Globus pallidus (tissue), 1 donor: ENCODE results near the gene CFAP45.

ENCODE experiments used
- DNase-seq: peaks from one replicate; pipeline ENCODE4 v3.0.0-alpha.2; 2015; ENCODE audit warnings: low spot score

The CFAP45 gene

DNA sequence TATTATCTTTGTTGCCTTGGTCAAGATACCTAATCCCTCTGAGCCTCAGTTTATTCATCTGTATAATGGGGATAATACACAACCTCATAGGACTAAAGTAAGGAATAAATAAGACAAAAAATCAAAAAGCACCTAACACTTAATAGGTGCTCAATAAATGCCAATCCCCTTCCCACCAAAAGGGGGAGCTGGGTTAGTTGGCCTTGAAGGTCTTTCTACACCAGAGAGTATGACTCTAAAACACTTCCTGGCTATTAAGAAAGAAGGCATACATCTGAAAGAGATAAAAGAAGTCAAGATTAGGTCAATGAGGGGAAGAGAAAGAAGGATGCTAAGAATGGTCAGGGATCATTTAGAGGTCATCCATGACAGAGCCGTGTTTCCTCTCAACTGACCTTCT is 48.6 kb downstream of the CFAP45 start:
- DNase-seq: no peak

DNA sequence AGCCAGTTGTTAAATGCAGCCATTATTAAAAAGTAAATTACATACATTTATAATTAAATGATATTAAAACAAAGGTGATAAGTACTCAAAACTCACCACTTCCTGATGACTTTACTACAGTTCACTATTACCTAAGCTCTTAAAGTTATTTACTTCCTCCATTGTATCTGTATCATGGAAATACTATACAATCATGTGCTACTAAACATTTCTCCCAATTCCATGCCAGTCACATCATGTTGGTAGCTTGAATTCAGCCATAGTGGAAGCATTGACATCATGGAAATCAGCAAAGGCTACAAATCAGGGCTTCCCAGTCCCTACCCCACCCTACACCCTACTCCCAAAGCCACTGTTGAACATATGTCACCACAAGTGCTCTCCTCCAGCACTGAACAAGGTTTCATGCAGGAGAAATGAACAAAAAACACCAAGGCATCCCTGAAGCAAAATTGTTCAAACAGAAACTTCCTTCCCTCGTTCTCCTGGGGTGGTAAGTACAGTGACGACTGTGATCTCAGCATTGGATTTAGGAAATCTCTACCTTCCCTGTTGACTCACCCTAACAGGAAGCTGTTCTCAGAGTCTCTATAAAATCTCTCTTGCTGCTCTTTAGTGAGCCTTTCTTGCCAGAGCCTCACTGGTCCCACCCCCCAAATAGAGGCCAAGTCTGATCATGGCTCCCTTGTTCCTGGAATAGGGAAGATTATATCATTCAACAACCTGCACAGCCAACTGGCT is 50.2 kb downstream of the CFAP45 start:
- DNase-seq: no peak

DNA sequence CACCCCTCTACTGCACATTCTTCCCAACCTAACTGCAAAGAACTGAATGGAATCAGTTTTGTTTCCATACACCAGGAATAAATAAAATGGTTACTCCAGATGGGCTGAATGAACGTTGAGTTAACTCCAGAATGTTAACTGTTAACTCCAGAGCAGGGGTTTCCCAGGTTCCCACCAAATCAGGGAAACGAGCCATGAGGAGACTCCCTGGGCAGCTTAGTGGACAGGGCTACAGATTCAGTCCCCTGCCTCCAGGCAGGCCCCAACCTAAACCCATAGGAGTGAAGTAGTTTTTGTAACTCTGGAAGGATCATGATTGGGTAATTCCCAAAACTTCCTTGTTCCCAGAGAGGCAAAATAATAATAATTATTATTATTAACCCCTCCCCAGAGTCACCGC is 51.6 kb downstream of the CFAP45 start:
- no peak for DNase-seq

DNA sequence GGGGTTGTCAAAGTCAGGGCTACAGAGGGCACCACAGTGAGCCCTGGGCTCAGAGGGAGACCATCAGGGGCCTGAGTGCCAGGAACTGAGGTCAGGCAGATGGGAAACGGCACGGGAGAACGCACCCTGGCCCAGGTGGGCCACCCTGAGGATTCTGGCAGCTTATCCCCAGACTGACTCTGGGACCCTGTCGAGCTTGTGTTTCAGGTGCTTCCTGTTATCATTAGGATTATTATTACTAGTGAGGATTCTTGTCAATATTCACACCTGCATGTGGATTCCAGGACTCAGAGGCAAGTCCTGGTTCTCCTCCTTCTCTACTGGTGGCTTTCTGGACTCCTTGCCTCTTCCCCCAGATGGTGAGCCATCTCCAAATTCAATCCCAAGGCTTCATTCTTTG is 52.7 kb downstream of the CFAP45 start:
- DNase-seq: no peak

DNA sequence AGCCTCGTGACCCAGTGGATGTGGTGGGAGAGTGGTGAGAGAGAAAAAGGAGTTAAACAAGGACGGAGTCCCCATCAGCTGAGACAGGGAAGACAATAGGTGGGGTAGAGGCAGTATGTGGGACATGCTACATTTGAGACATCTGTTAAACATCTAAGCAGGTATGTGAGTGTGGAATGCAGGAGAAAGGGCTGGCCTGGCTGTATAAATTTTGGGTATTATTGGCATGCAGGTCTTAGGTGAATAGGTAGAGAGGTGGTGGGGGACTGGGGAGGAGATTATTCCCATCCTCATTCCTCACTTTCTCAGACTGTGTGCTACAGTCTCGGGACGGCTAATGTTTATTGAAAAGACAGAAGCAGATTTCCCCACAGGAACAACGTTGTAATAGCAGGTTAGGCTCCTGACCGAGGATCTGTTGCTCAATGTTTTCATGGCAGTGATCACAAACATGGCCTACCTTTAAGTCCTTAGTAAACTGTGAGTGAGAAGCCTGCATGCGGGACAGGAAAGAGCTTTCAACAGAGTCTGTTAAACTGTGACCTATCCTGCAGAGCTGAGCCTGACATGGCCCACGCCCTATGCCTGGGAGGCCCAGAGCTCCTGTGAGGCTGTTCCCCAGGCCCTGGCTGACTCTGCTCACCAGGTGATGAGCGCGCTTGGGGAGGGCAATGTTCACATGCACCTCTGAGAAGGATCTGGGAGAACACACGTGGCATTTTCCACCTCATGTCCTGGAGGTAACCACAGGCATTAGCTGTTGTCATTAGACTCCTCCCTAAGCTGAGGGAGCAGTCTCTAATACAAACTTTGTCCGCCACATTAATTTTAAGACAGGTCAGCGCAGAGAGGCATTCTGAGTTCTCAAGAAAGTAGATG is 54.0 kb downstream of the CFAP45 start:
- DNase-seq: no peak

- DNase-seq: no peak
Measured at GRCh38 chr1:159843459-159843858, 56.5 kb downstream of the CFAP45 start.

DNA sequence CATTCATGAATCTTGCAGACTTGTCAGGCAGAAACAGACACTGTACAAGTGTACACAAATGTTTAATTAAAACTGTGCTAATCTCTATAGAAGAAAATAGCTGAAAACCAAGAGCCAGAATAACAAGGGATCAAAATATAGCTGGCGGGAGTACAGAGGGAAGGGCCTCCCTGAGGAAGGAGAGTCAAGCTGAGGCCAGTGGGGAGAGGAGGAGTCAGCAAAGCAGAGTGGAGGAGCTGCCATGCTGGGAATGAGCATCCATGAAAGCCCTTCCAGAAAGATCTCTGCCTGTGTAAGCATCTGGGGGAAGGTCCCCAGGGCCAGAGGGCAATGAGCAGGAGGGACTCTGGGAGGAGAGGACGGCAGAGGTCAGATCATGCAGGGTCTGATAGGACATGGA is 58.2 kb downstream of the CFAP45 start:
- DNase-seq: no peak

DNA sequence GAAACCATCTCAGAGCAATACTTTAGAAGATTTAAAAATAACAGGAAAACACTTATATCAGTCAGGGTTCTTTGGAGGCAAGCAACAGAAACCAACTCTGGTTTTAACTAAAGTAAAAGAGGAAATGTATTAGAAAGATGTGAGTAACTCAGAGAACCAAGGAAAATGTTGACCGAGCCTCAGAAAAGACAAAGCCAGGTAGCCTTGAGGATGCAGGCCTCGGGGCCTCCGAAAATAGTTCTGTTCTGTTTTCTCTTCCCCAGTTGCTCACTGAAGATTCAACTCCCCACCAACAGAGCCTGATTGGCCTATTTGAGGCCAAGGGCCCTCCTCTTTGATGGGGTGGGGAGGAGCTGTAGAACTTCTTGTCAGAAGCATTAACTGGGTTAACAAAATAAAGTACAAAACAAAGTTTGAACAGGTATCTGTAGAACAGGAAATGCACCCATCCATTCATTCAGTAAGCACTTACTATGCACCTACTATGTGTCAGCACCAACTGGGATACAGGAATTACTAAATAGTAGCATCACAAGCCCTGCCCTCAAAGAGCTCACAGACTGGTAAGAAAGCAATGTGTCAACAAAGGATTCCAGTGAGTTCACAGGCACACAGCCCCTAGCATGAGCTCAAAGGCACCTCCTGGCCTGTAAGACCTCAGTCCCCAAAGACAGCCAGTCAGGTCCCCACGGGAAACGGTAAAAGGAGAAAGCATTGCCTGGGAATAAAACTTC is 60.7 kb downstream of the CFAP45 start:
- no peak for DNase-seq

DNA sequence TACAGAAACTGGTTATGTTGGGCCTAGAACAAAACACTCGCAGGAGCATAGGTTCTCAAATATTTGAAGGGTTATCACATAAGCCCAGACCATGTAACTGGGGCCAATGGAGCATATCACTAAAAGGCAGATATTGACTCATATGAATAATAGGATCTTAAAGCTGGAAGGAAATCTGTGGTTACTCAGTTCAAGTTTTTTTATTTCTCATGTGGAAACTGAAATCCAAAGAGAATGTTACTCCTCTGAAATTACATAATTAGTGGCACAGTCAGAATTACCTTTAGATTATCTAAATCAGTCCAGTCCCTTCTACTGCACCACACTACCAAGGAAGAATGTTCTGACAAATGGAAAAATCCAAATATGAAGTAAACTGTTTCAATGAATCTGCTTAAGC is 61.2 kb downstream of the CFAP45 start:
- no peak for DNase-seq

DNA sequence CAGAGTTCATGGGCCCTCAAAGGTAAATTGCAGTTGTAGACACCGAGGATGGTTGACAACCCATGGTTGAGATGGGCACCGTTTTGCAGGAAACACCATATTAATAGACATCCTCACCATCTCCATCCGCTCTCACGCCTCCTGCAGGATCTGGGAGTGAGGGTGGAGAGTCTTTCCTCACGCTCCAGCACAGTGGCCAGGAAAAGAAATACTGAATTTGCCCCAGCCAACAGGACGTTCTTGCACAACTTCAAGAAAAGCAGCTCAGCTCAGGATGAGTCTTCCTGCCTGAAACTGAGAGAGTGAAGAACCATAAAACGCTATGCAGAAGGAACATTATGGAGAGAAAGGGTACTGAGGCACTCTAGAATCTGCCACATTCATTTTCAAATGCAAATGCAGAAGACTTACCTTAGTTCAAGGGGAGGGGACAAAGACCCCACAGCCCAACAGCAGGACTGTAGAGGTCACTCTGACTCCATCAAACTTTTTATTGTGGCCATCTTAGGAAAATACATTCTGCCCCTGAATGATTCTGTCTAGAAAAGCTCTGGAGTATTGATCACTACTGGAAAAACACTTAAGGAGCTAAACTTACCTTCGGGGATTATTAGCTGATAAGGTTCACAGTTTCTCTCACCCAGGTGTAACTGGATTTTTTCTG is 64.0 kb downstream of the CFAP45 start:
- no peak for DNase-seq

GRCh38 chr1:159835356-159835755 is 64.6 kb downstream of the CFAP45 start:
- DNase-seq: no peak

- no peak for DNase-seq
Measured at GRCh38 chr1:159832309-159832708, 67.7 kb downstream of the CFAP45 start.

GRCh38 chr1:159831412-159832141 is 68.4 kb downstream of the CFAP45 start:
- DNase-seq: no peak

DNA sequence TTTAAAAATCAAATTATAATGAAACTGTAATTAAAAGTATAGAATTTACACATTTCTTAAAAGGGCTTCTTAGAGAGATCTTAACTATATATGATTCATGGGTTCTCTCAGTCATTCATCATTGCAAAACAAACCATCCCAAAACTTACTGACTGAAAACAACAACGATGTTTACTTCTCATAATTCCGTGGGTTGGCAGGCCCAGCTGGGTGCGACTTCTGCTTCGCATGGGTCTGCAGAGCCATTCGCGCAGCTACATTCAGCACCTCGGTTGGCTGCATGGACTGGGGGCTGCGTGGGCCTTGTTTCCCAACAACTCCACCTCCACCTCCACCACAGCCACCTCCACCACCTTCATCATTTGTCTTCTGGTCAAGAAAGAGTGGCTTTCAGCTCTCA is 69.2 kb downstream of the CFAP45 start:
- DNase-seq: no peak

GRCh38 chr1:159829822-159830465 is 70.0 kb downstream of the CFAP45 start:
- no peak for DNase-seq

- DNase-seq: peak; percentile 51
Measured at GRCh38 chr1:159829273-159829634, 70.7 kb downstream of the CFAP45 start.

DNA sequence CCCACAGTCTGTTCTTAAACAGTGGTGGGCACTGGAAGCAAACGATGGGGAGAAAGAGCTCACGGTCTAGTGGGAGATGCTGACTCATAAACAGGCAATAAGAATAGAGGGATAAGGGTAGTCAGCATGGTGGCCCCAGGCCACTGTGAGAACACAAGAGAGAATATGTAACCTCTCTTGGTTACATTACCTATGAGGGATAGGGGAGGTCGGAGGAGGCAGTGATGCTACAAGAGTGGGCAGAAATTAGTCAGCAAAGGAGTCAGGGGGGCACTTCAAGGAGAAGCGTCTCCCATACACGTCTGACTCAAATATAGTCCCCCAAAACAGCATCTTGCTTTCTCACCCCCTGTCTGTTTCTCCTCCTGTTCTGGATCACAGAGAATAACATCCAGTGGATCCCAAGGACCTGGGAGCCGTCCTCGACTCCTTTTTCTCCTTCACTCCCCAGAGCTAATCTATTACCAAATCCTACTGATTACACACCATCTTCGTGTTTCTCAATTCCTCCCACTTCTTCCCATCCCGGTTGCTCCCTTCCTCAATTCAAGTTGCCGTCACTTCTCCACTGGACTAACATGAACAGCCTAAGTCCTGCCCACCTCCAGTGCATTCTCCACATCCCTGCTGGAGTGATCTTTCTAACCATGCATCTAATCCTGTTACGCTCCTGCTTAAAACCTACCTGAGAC is 71.2 kb downstream of the CFAP45 start:
- no peak for DNase-seq

DNA sequence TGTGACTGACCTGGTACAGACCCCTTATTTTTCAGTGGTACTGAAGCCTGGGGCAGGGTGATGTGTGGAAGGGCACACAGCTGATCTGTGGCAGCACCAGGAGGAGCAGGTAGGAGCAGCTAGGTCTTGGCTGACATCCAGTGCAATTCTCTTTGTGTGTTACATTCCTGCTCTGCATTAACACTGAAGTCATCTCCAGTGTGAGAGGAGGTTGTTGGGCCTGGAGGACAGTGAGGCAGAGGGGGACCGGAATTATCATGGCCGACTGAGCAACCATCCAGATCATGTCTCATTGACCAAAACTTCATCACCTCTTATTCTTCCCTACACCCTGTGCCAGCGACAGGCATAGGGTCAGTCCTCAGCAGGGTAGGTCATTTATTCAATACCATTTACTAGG is 71.8 kb downstream of the CFAP45 start:
- DNase-seq: no peak

- no peak for DNase-seq
Measured at GRCh38 chr1:159827549-159827948, 72.4 kb downstream of the CFAP45 start.

DNA sequence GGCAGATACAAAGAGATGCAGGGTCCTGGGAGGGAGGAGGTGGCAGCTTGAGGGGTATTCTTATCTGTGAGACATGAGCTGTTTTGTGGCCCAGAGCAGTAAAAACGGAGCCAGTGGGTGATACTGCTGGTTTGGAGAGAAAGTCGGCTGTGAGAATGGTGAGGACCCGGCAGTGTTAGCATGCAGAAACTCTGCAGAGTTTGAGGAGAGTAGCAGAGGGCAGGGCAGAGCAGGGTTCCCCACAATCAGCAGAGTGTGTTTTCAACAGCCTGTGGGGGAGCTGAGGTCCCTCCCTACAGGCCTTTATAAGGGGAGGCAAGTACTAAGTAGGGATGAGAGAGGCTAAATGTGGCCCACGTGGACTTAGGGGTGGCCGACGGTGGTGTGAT is 72.9 kb downstream of the CFAP45 start:
- no peak for DNase-seq
